Smooth muscle cell (in vitro differentiated cells): ENCODE measurements around the gene ANKS1B. TPM values are rescaled to one million over a fixed set of nuclear protein-coding genes. Genes with fewer than 3 reads are reported as not detected.

ENCODE experiments used
- DNase-seq: peaks from one replicate; lab custom pipeline; 2025; ENCODE audit not compliant: unreplicated experiment; lab: John Stamatoyannopoulos, UW
- H2AFZ ChIP-seq: fragments of 200-600 bp; sonication (generic); 2 replicates; pipeline ENCODE4 v1.6.0; 2016; ENCODE audit warnings: antibody characterized with exemption, low read depth, mild to moderate bottlenecking
- H3F3A ChIP-seq: fragments of 200-600 bp; sonication (generic); 2 replicates; pipeline ENCODE4 v1.6.0; 2017; ENCODE audit warnings: antibody characterized with exemption, low read depth
- H3K27ac ChIP-seq: fragments of 200-600 bp; sonication (generic); 2 replicates; pipeline ENCODE4 v1.5.1; 2016; ENCODE audit warnings: low read depth, mild to moderate bottlenecking
- H3K27me3 ChIP-seq: fragments of 200-600 bp; sonication (generic); 2 replicates; pipeline ENCODE4 v1.6.1; 2016; ENCODE audit warnings: low read depth, mild to moderate bottlenecking
- H3K36me3 ChIP-seq: fragments of 200-600 bp; sonication (generic); 2 replicates; pipeline ENCODE4 v1.5.1; 2016; ENCODE audit warnings: low read depth
- H3K4me1 ChIP-seq: fragments of 200-600 bp; sonication (generic); 2 replicates; pipeline ENCODE4 v1.5.1; 2016; ENCODE audit warnings: low read depth
- H3K4me2 ChIP-seq: fragments of 200-600 bp; sonication (generic); 2 replicates; pipeline ENCODE4 v1.6.0; 2016; ENCODE audit warnings: mild to moderate bottlenecking
- H3K4me3 ChIP-seq: fragments of 200-600 bp; sonication (generic); 2 replicates; pipeline ENCODE4 v1.5.1; 2016; ENCODE audit warnings: mild to moderate bottlenecking
- H3K79me2 ChIP-seq: fragments of 200-600 bp; sonication (generic); 2 replicates; pipeline ENCODE4 v1.6.0; 2016; ENCODE audit warnings: low read depth, mild to moderate bottlenecking
- H3K9ac ChIP-seq: fragments of 200-600 bp; sonication (generic); 2 replicates; pipeline ENCODE4 v1.6.0; 2016; ENCODE audit warnings: low read depth
- H3K9me3 ChIP-seq: fragments of 200-600 bp; sonication (generic); replicated peaks from 2 replicates; pipeline ENCODE4 v1.5.1; 2016; ENCODE audit warnings: low read depth
- H4K20me1 ChIP-seq: fragments of 200-600 bp; sonication (generic); 2 replicates; pipeline ENCODE4 v1.6.0; 2016; ENCODE audit warnings: low read depth
- CTCF ChIP-seq: fragments of 200-600 bp; sonication (generic); IDR thresholded peaks from 2 replicates; pipeline ENCODE4 v1.5.1; 2017; ENCODE audit warnings: borderline replicate concordance, mild to moderate bottlenecking, antibody characterized with exemption; ENCODE audit not compliant: insufficient read depth, poor library complexity, severe bottlenecking
- WGBS: methylation state at CpG from one replicate; pipeline ENCODE4 v1.1.7; 2016; ENCODE audit warnings: low lambda C conversion rate; 5-methylcytosine and 5-hydroxymethylcytosine counted together
- polyA plus RNA-seq: library from polyadenylated mRNA; unstranded; fragments of >200 nt; fragmentation: Nextera tagmentation; extraction: Ambion mirVana; gene quantifications from 2 replicates; pipeline ENCODE4 v1.2.1, GENCODE V29; 2016
- total RNA-seq: library from RNA; depleted of rRNA; stranded (reverse); fragments of >200 nt; gene quantifications from 2 replicates; pipeline ENCODE4 v1.2.3, GENCODE V29; 2014

Gene ANKS1B
- total and polyA plus RNA-seq, 2 experiments from 2014 or later: 0.47 to 7.3 TPM

GRCh38 chr12:99054601-99055128 is 930.1 kb downstream of the ANKS1B start:
- peaks cover 4% of the 10 kb centered on the region for H3F3A ChIP-seq
- no peak for TF ChIP-seq CTCF
- no peak overlapping the region for H3K4me3 ChIP-seq
- H3K27ac ChIP-seq: no peak overlapping the region
- no peaks in the 10 kb centered on the region for H3K9me3 ChIP-seq
- H3K4me1 ChIP-seq: no peaks in the 10 kb centered on the region
- no peaks in the 10 kb centered on the region for H3K79me2 ChIP-seq
- DNase-seq: no peak
- H3K27me3 ChIP-seq: no peaks in the 10 kb centered on the region
- no peak overlapping the region for H3K9ac ChIP-seq
- no peak overlapping the region for H2AFZ ChIP-seq
- H4K20me1 ChIP-seq: no peaks in the 10 kb centered on the region
- whole genome bisulfite sequencing: 86% methylated on average over 1 of the region's 1 CpG
- H3K36me3 ChIP-seq: no peaks in the 10 kb centered on the region
- H3K4me2 ChIP-seq: no peak overlapping the region

- no peaks in the 10 kb centered on the region for H3K4me1 ChIP-seq
- H3F3A ChIP-seq: peaks cover 4% of the 10 kb centered on the region
- H4K20me1 ChIP-seq: no peaks in the 10 kb centered on the region
- H3K9me3 ChIP-seq: no peaks in the 10 kb centered on the region
- H3K9ac ChIP-seq: no peak overlapping the region
- WGBS: 83% methylated on average over 11 of the region's 11 CpGs
- TF ChIP-seq CTCF: no peak
- no peaks in the 10 kb centered on the region for H3K79me2 ChIP-seq
- H3K27me3 ChIP-seq: no peaks in the 10 kb centered on the region
- no peak overlapping the region for H3K4me2 ChIP-seq
- no peak overlapping the region for H3K27ac ChIP-seq
- no peaks in the 10 kb centered on the region for H3K36me3 ChIP-seq
- H3K4me3 ChIP-seq: no peak overlapping the region
- no peak for DNase-seq
- H2AFZ ChIP-seq: no peak overlapping the region
Observed at GRCh38 chr12:99053616-99054362, 930.9 kb downstream of the ANKS1B start.

- Histone ChIP-seq H3F3A (peaks cover 4% of the 10 kb centered on the region), H3K27ac (no peak overlapping the region)
Observed at GRCh38 chr12:99049774-99050173, 935.0 kb downstream of the ANKS1B start.

More at GRCh38 chr12:99049774-99050173, 935.0 kb downstream of the ANKS1B start:
- no peak for TF ChIP-seq CTCF
- H3K79me2 ChIP-seq: no peaks in the 10 kb centered on the region
- H3K9me3 ChIP-seq: peaks cover 5% of the 10 kb centered on the region
- no peaks in the 10 kb centered on the region for H3K27me3 ChIP-seq
- no peak overlapping the region for H3K4me2 ChIP-seq
- no peaks in the 10 kb centered on the region for H4K20me1 ChIP-seq
- no peak overlapping the region for H2AFZ ChIP-seq
- DNase-seq: no peak
- no peak overlapping the region for H3K4me3 ChIP-seq
- no peaks in the 10 kb centered on the region for H3K4me1 ChIP-seq
- H3K36me3 ChIP-seq: no peaks in the 10 kb centered on the region
- no peak overlapping the region for H3K9ac ChIP-seq
- whole genome bisulfite sequencing: 88% methylated on average over 3 of the region's 3 CpGs
